PFSK-1 (cell line): ENCODE data around the gene CPNE9.

Source experiments
- FOXP2 ChIP-seq: optimal IDR thresholded peaks from 2 replicates; pipeline ENCODE3; 2011; ENCODE audit warnings: borderline replicate concordance, control low read depth, inconsistent platforms; ENCODE audit not compliant: insufficient read depth; ENCODE audit errors: extremely low read length, extremely low read depth
- POLR2AphosphoS5 ChIP-seq: IDR thresholded peaks from 2 replicates; pipeline ENCODE4 v1.6.1; 2012; ENCODE audit warnings: low read depth, mild to moderate bottlenecking, control low read depth, low read length, moderate library complexity
- REST ChIP-seq, 2 experiments: IDR thresholded peaks; 2 replicates each; pipeline versions ENCODE4 v1.6.1 to v1.8.0; 2011 to 2012; ENCODE audit warnings: low read depth in 2 of 2, low read length in 2 of 2, control low read depth in 1 of 2, inconsistent platforms in 1 of 2, mild to moderate bottlenecking in 1 of 2, moderate library complexity in 1 of 2; ENCODE audit not compliant: insufficient read depth in 1 of 2
- SIN3A ChIP-seq: IDR thresholded peaks from 2 replicates; pipeline ENCODE4 v1.6.1; 2012; ENCODE audit warnings: mild to moderate bottlenecking, low read length, moderate library complexity, borderline replicate concordance; ENCODE audit not compliant: insufficient read depth
- TAF1 ChIP-seq: IDR thresholded peaks from 2 replicates; pipeline ENCODE4 v1.6.1; 2012; ENCODE audit warnings: low read length, control low read depth, borderline replicate concordance; ENCODE audit not compliant: insufficient read depth

The CPNE9 gene

GRCh38 chr3:9673752-9674151, 29.9 kb upstream of the CPNE9 start:
- TF ChIP-seq FOXP2, result no peak
- no peak for TF ChIP-seq POLR2AphosphoS5

- TF ChIP-seq POLR2AphosphoS5, result no peak
These were observed 27.8 kb upstream of the CPNE9 start for GRCh38 chr3:9675736-9676290.

GRCh38 chr3:9676785-9677184, 26.8 kb upstream of the CPNE9 start:
- TF ChIP-seq REST (IDR thresholded peaks at IDR 0.05; ENCODE audit: insufficient read depth in 1 of 2, low read depth in 2 of 2, low read length in 2 of 2), result no peak
- no peak for TF ChIP-seq POLR2AphosphoS5
- TF ChIP-seq FOXP2, result no peak
- TF ChIP-seq SIN3A, result no peak
- TF ChIP-seq TAF1, result no peak

- TF ChIP-seq FOXP2, result no peak
- no peak for TF ChIP-seq SIN3A
- no peak for TF ChIP-seq TAF1
- no peak for TF ChIP-seq REST (IDR thresholded peaks at IDR 0.05; ENCODE audit: insufficient read depth in 1 of 2, low read depth in 2 of 2, low read length in 2 of 2)
- no peak for TF ChIP-seq POLR2AphosphoS5
These were observed 25.1 kb upstream of the CPNE9 start for GRCh38 chr3:9678493-9678892.

GRCh38 chr3:9679476-9680080, 24.1 kb upstream of the CPNE9 start:
- TF ChIP-seq FOXP2 (no peak), TAF1 (no peak), SIN3A (no peak), REST (IDR thresholded peaks at IDR 0.05; ENCODE audit: insufficient read depth in 1 of 2, low read depth in 2 of 2, low read length in 2 of 2) (no peak), POLR2AphosphoS5 (no peak)

GRCh38 chr3:9681011-9681722, 22.5 kb upstream of the CPNE9 start:
- TF ChIP-seq POLR2AphosphoS5, result no peak
- no peak for TF ChIP-seq REST (IDR thresholded peaks at IDR 0.05; ENCODE audit: insufficient read depth in 1 of 2, low read depth in 2 of 2, low read length in 2 of 2)
- TF ChIP-seq TAF1, result no peak
